Measurements from ENCODE around the gene FRMD8. TPM values are rescaled to one million over a fixed set of nuclear protein-coding genes. Genes with fewer than 3 reads are reported as not detected.

FRMD8 gene
- total and polyA plus RNA-seq, 2 experiments from 2014 or later = 25.7 to 31.0 TPM

DNA sequence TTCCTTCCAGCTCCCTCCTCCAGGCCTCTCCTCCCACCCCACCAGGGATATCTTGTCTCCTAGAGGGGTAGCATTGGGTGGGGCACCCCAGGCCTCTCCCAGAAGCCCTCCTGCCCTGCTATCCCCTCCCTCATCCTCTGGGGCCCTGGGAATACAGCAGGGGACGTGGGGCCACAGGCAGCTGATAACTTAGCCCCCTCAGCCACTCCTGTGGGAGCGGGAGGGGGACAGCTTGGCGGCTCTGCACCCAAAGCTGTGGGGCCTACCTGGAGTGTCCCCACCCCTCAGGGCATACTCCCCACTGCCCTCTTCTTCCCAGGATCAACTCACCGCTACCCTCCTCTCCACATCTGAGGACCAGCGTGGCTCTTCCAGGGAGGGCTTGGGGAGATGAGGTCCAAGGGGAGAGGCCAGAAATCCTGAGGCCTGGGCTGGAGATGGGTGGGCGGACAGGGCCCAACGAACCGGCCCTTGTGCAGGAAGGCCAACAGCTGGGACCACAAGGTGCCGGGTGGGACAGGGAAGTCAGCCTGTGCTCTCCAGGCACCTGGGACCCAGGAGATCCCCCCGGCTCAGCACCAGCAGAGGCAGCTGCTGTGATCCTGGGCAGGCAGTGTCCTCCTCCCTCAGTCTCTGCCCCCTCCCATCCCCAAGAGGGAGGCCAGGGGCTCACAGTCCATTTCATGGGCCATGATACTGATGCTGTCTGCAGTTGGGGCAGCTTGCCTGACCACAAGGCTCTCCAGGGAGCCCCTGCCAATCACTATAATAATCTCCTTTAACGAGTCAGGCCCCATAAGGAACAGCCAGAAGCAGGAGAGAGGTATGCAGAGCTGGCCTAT, 59.4 kb downstream of the FRMD8 start:
- Histone ChIP-seq H3K36me3 (replicated peaks; ENCODE audit: insufficient read depth, low read depth) (no peaks in the 10 kb centered on the region), H3K4me2 (no peak overlapping the region), H2AFZ (no peak overlapping the region), H4K20me1 (ENCODE audit: insufficient read depth, poor library complexity, severe bottlenecking) (peaks cover 31% of the 10 kb centered on the region), H3K27me3 (no peaks in the 10 kb centered on the region), H3K4me1 (ENCODE audit: insufficient read depth) (peaks cover 5% of the 10 kb centered on the region), H3K27ac (peak overlapping the region; percentile 72), H3K9me3 (ENCODE audit: low read depth) (no peaks in the 10 kb centered on the region), H3K4me3 (no peak overlapping the region), H3K9me2 (replicated peaks; ENCODE audit: insufficient read depth) (no peaks in the 10 kb centered on the region), H3K79me2 (peaks cover 14% of the 10 kb centered on the region)
- DNase-seq (ENCODE audit: low spot score) = no peak
- WGBS (ENCODE audit: low lambda C conversion rate, missing lambda C conversion rate) = 83% methylated on average over 9 of the region's 11 CpGs
- TF ChIP-seq EZH2phosphoT487 (IDR thresholded peaks at IDR 0.05; ENCODE audit: low read depth, severe bottlenecking, unreplicated experiment) (no peak), EZH2 (IDR thresholded peaks at IDR 0.05; ENCODE audit: borderline replicate concordance) (no peak)
- TF ChIP-seq, protein P1, sequence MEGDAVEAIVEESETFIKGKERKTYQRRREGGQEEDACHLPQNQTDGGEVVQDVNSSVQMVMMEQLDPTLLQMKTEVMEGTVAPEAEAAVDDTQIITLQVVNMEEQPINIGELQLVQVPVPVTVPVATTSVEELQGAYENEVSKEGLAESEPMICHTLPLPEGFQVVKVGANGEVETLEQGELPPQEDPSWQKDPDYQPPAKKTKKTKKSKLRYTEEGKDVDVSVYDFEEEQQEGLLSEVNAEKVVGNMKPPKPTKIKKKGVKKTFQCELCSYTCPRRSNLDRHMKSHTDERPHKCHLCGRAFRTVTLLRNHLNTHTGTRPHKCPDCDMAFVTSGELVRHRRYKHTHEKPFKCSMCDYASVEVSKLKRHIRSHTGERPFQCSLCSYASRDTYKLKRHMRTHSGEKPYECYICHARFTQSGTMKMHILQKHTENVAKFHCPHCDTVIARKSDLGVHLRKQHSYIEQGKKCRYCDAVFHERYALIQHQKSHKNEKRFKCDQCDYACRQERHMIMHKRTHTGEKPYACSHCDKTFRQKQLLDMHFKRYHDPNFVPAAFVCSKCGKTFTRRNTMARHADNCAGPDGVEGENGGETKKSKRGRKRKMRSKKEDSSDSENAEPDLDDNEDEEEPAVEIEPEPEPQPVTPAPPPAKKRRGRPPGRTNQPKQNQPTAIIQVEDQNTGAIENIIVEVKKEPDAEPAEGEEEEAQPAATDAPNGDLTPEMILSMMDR (IDR thresholded peaks at IDR 0.05; ENCODE audit: poor library complexity) = no peak

DNA sequence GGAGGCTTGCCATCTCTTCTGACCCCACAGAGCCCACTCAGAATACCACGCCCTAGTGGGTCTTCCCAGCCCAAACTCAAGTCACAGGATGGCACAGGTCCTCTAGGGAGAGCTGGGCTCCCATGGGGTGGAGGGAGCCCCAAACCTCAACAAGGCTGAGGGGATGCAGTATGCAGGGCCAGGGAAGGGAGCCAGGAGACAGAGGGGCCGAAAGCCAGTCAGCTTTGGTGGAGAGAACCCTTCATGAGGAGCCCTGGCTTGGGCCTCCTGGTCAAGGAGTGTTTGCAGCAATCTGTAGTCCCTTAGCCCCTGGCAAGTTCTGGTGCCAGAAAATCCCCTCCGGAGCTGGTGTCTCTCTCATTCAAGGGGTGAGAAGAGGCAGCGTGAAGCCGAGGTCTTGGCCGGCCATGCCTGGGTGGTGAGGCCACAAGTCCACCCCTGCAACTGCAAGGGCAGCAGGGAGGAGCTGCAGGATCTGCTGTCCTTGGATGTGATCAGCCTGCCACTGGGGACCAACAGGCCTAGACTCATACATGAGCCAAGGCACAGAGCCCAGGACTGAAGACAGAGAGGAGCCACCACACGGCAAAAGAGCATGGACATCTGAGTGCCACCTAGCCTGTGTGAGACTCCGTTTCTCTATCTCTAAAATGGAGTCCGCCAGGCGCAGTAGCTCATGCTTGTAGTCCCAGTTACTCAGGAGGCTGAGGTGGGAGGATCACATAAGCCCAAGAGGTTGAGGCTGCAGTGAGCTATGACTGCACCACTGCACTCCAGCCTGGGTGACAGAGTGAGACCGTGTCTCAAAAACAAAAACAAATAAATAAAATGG, 60.2 kb downstream of the FRMD8 start:
- H4K20me1 ChIP-seq (ENCODE audit: insufficient read depth, poor library complexity, severe bottlenecking) = peaks cover 22% of the 10 kb centered on the region
- H3K4me2 ChIP-seq = no peak overlapping the region
- no peaks in the 10 kb centered on the region for H3K9me3 ChIP-seq (ENCODE audit: low read depth)
- TF ChIP-seq EZH2 (IDR thresholded peaks at IDR 0.05; ENCODE audit: borderline replicate concordance) = no peak
- TF ChIP-seq EZH2phosphoT487 (IDR thresholded peaks at IDR 0.05; ENCODE audit: low read depth, severe bottlenecking, unreplicated experiment) = no peak
- TF ChIP-seq, protein P1 (IDR thresholded peaks at IDR 0.05; ENCODE audit: poor library complexity) = no peak
- no peaks in the 10 kb centered on the region for H3K27me3 ChIP-seq
- H3K27ac ChIP-seq = peak overlapping the region; percentile 72
- H3K36me3 ChIP-seq (replicated peaks; ENCODE audit: insufficient read depth, low read depth) = no peaks in the 10 kb centered on the region
- 92% methylated on average over 11 of the region's 11 CpGs for WGBS (ENCODE audit: low lambda C conversion rate, missing lambda C conversion rate)
- H3K4me1 ChIP-seq (ENCODE audit: insufficient read depth) = peaks cover 5% of the 10 kb centered on the region
- H2AFZ ChIP-seq = no peak overlapping the region
- H3K9me2 ChIP-seq (replicated peaks; ENCODE audit: insufficient read depth) = no peaks in the 10 kb centered on the region
- no peak for DNase-seq (ENCODE audit: low spot score)
- peaks cover 7% of the 10 kb centered on the region for H3K79me2 ChIP-seq
- H3K4me3 ChIP-seq = no peak overlapping the region

DNA sequence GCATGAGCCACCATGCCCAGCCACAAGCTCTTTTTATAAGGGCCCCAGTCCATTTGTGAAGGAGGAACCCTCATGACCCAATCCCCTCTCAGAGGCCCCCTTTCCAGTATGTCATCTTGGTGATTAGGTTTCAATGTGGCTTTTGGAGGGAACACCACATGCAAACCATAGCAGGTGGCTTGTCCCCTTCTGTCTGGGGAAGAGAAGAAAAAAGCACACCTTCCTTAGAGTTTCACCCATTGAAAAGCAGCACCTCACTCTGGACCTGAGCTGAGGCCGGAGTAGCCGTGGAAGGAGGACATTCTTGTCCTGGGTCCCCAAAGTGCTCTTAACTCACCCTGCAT, 61.6 kb downstream of the FRMD8 start:
- Histone ChIP-seq H3K27me3 (no peaks in the 10 kb centered on the region), H3K36me3 (replicated peaks; ENCODE audit: insufficient read depth, low read depth) (no peaks in the 10 kb centered on the region), H3K27ac (peak overlapping the region; percentile 53), H3K4me3 (no peak overlapping the region), H3K4me1 (ENCODE audit: insufficient read depth) (peaks cover 10% of the 10 kb centered on the region), H3K9me3 (ENCODE audit: low read depth) (no peaks in the 10 kb centered on the region), H2AFZ (no peak overlapping the region), H3K9me2 (replicated peaks; ENCODE audit: insufficient read depth) (no peaks in the 10 kb centered on the region), H3K79me2 (peaks cover under 1% of the 10 kb centered on the region), H3K4me2 (no peak overlapping the region), H4K20me1 (ENCODE audit: insufficient read depth, poor library complexity, severe bottlenecking) (peaks cover 9% of the 10 kb centered on the region)
- 93% methylated on average over 2 of the region's 2 CpGs for WGBS (ENCODE audit: low lambda C conversion rate, missing lambda C conversion rate)
- DNase-seq (ENCODE audit: low spot score) = no peak
- TF ChIP-seq EZH2phosphoT487 (IDR thresholded peaks at IDR 0.05; ENCODE audit: low read depth, severe bottlenecking, unreplicated experiment) = no peak
- no peak for TF ChIP-seq EZH2 (IDR thresholded peaks at IDR 0.05; ENCODE audit: borderline replicate concordance)
- TF ChIP-seq, protein P1 (IDR thresholded peaks at IDR 0.05; ENCODE audit: poor library complexity) = no peak
